Stimulated activated CD4-positive, alpha-beta T cell treated with anti-CD3 and anti-CD28 coated beads, Interleukin-1b, Interleukin-23, amount 100 ng/mL, for 24 hours (primary cell): ENCODE data around the gene ATP11B.

Experiments used
- DNase-seq, 4 experiments: peaks; one replicate each; pipeline ENCODE4 v3.0.0-alpha.2; 2020; ENCODE audit warnings: low read depth in 4 of 4, low spot score in 1 of 4

ATP11B gene

GRCh38 chr3:182948305-182948704 lies 155.0 kb downstream of the ATP11B start:
- DNase-seq = no peak

GRCh38 chr3:182949688-182950087 lies 156.4 kb downstream of the ATP11B start:
- DNase-seq = no peak

GRCh38 chr3:182954553-182955235 lies 161.4 kb downstream of the ATP11B start:
- no peak for DNase-seq

GRCh38 chr3:182957226-182957625 lies 163.9 kb downstream of the ATP11B start:
- DNase-seq = no peak

GRCh38 chr3:182957676-182958266 lies 164.5 kb downstream of the ATP11B start:
- no peak for DNase-seq

GRCh38 chr3:182959474-182960350 lies 166.4 kb downstream of the ATP11B start:
- no peak for DNase-seq

- DNase-seq = no peak
Measured at GRCh38 chr3:182962166-182962565, 168.9 kb downstream of the ATP11B start.

GRCh38 chr3:182964179-182964578 lies 170.9 kb downstream of the ATP11B start:
- DNase-seq = no peak

- DNase-seq = no peak
Measured at GRCh38 chr3:182965861-182966366, 172.6 kb downstream of the ATP11B start.

GRCh38 chr3:182967218-182968204 lies 174.2 kb downstream of the ATP11B start:
- no peak for DNase-seq

- no peak for DNase-seq
Measured at GRCh38 chr3:182969277-182969676, 176.0 kb downstream of the ATP11B start.

GRCh38 chr3:182969853-182970252 lies 176.5 kb downstream of the ATP11B start:
- DNase-seq = no peak

GRCh38 chr3:182970811-182971418 lies 177.6 kb downstream of the ATP11B start:
- DNase-seq = no peak
